Thyroid gland (tissue), 4 donors: ENCODE results near the gene COL13A1. TPM values are rescaled to one million over a fixed set of nuclear protein-coding genes. Genes with fewer than 3 reads are reported as not detected.

ENCODE experiments used
- DNase-seq, 2 donors: peaks; one replicate each; pipeline ENCODE4 v3.0.0-alpha.2; 2019
- H3K27ac ChIP-seq, 3 donors: fragments of 200-600 bp; sonication (generic); 1 replicate in 2 of 3; 2 replicates in 1 of 3; pipeline ENCODE4 v1.5.1; 2016 to 2019; ENCODE audit warnings: mild to moderate bottlenecking in 1 of 3, moderate library complexity in 1 of 3
- H3K27me3 ChIP-seq: fragments of 200-600 bp; sonication (generic); one replicate; pipeline ENCODE4 v1.5.1; 2019
- H3K36me3 ChIP-seq, 2 donors: fragments of 200-600 bp; sonication (generic); one replicate each; pipeline ENCODE4 v1.5.1; 2016 to 2019
- H3K4me1 ChIP-seq, 2 donors: fragments of 200-600 bp; sonication (generic); one replicate each; pipeline ENCODE4 v1.5.1; 2017 to 2019
- H3K4me3 ChIP-seq, 3 donors: fragments of 200-600 bp; sonication (generic); replicated peaks in 1 of 3; 1 replicate in 2 of 3; 2 replicates in 1 of 3; pipeline ENCODE4 v1.5.1; 2016; ENCODE audit warnings: mild to moderate bottlenecking in 1 of 3
- H3K9me3 ChIP-seq: fragments of 200-600 bp; sonication (generic); one replicate; pipeline ENCODE4 v1.5.1; 2017
- POLR2A ChIP-seq, 2 donors: fragments of 450-650 bp; IDR thresholded peaks; one replicate each; pipeline ENCODE4 v1.6.1; 2017; ENCODE audit warnings: antibody characterized with exemption in 2 of 2, mild to moderate bottlenecking in 2 of 2, moderate library complexity in 1 of 2
- WGBS, 2 donors: methylation state at CpG; one replicate each; pipeline ENCODE4 v1.1.5; 2017; 5-methylcytosine and 5-hydroxymethylcytosine counted together
- intact Hi-C: fragments of 100-400 bp; cut with DNase I; formaldehyde crosslinking; loops from one replicate; pipeline ENCODE4 v1.15.1; 2023
- total RNA-seq, 4 donors: library from RNA; depleted of rRNA; stranded (reverse); fragments of >200 nt; gene quantifications; one replicate each; pipeline ENCODE4 v1.2.3, GENCODE V29; 2016
- TF ChIP-seq, protein P1 (sequence below), 6 experiments: fragments of 200-600 bp in 3 of 6; fragments of 450-650 bp in 3 of 6; sonication (generic) in 3 of 6; IDR thresholded peaks; one replicate each; pipeline ENCODE4 v1.5.1; 2016 to 2019; ENCODE audit warnings: antibody characterized with exemption in 6 of 6, mild to moderate bottlenecking in 2 of 6, inconsistent platforms in 1 of 6, moderate library complexity in 1 of 6

The COL13A1 gene
- total RNA-seq, 4 donors from 2014 or later = 0.22 to 2.4 (median 0.41) TPM

DNA sequence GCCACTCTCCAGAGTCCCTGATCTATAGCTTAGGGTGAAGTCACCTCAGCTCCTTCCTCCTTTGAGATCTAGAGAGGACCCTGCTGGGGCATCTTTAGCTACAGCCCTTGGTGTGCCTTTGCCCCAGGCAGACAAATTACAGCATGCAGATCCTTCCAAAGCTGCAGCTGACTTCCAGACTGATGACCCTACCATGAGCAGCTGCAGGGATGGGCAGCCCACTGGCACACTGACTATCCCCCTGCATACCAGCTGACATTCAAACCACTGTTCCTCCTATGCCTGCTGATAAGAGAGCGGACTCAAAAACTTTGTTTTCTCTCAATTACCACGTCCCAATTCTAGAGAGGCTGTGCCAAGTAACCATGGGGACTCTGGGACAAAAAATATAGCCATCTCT is 70.6 kb downstream of the COL13A1 start:
- Histone ChIP-seq H3K4me3 (no peak overlapping the region), H3K27me3 (no peaks in the 10 kb centered on the region), H3K4me1 (peaks cover 0 to 3% of the 10 kb centered on the region in 2 donors), H3K9me3 (no peaks in the 10 kb centered on the region), H3K36me3 (no peaks in the 10 kb centered on the region), H3K27ac (no peak overlapping the region)
- no peak for DNase-seq
- intact Hi-C loops = no loop called here
- TF ChIP-seq, protein P1, sequence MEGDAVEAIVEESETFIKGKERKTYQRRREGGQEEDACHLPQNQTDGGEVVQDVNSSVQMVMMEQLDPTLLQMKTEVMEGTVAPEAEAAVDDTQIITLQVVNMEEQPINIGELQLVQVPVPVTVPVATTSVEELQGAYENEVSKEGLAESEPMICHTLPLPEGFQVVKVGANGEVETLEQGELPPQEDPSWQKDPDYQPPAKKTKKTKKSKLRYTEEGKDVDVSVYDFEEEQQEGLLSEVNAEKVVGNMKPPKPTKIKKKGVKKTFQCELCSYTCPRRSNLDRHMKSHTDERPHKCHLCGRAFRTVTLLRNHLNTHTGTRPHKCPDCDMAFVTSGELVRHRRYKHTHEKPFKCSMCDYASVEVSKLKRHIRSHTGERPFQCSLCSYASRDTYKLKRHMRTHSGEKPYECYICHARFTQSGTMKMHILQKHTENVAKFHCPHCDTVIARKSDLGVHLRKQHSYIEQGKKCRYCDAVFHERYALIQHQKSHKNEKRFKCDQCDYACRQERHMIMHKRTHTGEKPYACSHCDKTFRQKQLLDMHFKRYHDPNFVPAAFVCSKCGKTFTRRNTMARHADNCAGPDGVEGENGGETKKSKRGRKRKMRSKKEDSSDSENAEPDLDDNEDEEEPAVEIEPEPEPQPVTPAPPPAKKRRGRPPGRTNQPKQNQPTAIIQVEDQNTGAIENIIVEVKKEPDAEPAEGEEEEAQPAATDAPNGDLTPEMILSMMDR (IDR thresholded peaks at IDR 0.05) = no peak
- TF ChIP-seq POLR2A (IDR thresholded peaks at IDR 0.05) = no peak
- WGBS, 2 donors = 54 to 84% methylated on average over 2 of the region's 2 CpGs

DNA sequence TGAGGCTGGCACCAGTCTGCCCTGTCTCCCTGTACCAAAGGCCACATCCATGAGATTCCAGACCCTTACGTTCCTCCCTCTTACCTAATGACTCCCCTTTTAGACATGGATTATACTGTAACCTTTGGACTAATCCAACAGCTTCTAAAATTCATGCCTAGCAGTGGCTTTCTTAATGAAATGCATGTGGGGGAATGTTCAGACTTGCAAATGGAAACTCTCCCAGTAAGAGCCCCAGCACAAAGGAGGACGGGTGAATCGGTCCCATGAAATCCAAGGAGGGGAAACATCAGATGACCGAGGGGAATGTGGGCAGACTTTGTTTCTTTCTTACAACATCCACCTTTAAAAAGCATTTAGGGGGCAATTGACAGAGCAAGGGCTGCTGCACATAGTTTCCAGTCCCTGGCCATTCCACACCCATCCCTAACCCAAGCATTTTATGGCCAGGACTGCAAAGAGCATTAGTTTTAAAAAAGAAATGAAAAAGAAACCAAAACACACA is 71.5 kb downstream of the COL13A1 start:
- H3K9me3 ChIP-seq = no peaks in the 10 kb centered on the region
- intact Hi-C loops = no loop called here
- no peaks in the 10 kb centered on the region for H3K27me3 ChIP-seq
- WGBS, 2 donors = 74 to 92% methylated on average over 4 of the region's 4 CpGs
- H3K4me3 ChIP-seq = no peak overlapping the region
- TF ChIP-seq, protein P1 (IDR thresholded peaks at IDR 0.05) = no peak
- no peak for TF ChIP-seq POLR2A (IDR thresholded peaks at IDR 0.05)
- H3K4me1 ChIP-seq = no peaks in the 10 kb centered on the region
- H3K36me3 ChIP-seq = no peaks in the 10 kb centered on the region
- no peak overlapping the region for H3K27ac ChIP-seq
- DNase-seq = no peak

DNA sequence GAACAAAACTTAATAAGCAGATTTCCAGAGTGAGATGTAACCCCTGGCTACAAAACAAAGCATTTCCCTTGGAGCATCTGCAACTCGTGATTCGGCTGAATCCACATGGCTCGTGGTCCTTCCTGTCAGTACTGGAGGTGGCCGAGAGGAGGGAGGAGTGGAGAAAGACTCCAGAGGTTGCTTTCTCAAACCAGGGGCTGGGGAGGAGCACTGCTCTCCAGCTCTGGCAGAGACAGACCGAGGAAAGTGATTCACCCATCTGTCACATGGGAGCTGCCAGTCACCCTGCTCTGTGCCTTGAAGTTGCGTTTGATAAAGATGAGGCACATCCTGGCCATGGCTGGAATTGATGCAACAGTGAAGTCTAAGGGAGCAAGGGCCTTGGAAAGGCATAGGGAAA is 72.7 kb downstream of the COL13A1 start:
- no peaks in the 10 kb centered on the region for H3K36me3 ChIP-seq
- no peak overlapping the region for H3K27ac ChIP-seq
- no peaks in the 10 kb centered on the region for H3K27me3 ChIP-seq
- WGBS, 2 donors = 73 to 80% methylated on average over 6 of the region's 6 CpGs
- intact Hi-C loops = no loop called here
- no peaks in the 10 kb centered on the region for H3K4me1 ChIP-seq
- no peak for TF ChIP-seq POLR2A (IDR thresholded peaks at IDR 0.05)
- TF ChIP-seq, protein P1 (IDR thresholded peaks at IDR 0.05) = no peak
- H3K4me3 ChIP-seq = no peak overlapping the region
- DNase-seq = no peak
- no peaks in the 10 kb centered on the region for H3K9me3 ChIP-seq

DNA sequence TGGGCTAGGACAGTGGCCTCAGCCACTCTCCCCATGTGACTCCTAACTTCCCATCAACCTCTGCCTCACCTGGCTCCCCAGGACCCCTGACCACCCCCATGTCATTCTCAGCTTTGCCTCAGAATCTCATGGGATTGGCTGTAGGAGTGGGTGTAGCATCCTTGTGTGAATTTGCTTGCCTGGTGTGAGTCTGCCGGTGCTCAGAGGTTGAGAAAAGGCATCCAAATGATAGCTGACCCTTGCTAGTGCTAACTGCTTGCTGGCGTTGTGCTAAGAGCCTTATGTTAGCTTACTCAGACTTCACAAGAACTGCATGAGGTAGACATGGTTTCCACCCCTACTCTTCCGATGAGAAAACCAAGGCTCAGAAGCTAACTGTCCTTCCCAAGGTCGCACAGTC is 74.2 kb downstream of the COL13A1 start:
- Histone ChIP-seq H3K9me3 (no peaks in the 10 kb centered on the region), H3K27ac (no peak overlapping the region), H3K36me3 (no peaks in the 10 kb centered on the region), H3K4me3 (no peak overlapping the region), H3K4me1 (peaks cover 0 to 8% of the 10 kb centered on the region in 2 donors), H3K27me3 (no peaks in the 10 kb centered on the region)
- no peak for DNase-seq
- intact Hi-C loops = no loop called here
- 88 to 93% methylated on average over 3 to 4 of the region's 4 CpGs for WGBS, 2 donors
- TF ChIP-seq POLR2A (IDR thresholded peaks at IDR 0.05) = no peak
- TF ChIP-seq, protein P1 (IDR thresholded peaks at IDR 0.05) = no peak

DNA sequence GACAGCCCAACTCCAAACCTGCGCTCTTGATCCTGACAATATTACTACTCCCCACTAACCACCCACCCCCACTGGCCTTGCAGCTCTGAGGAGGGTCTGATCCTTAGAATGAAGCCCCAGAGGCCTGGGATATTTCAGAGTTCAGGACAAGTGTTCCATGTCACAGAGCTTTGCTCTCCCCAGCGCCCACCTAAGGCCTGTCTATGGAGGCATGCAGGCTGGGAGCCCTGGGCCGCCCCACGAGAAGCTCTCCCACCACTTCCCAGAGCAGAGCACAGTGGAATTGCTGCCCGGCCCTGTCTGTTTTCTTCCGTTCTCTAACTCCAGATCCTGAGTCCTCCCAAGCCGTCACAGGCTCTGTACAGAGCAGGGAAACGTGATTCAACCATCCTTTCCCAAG is 74.6 kb downstream of the COL13A1 start:
- TF ChIP-seq POLR2A (IDR thresholded peaks at IDR 0.05) = no peak
- TF ChIP-seq, protein P1 (IDR thresholded peaks at IDR 0.05) = no peak
- no peak for DNase-seq
- Histone ChIP-seq H3K4me3 (no peak overlapping the region), H3K9me3 (no peaks in the 10 kb centered on the region), H3K4me1 (peaks cover 0 to 8% of the 10 kb centered on the region in 2 donors), H3K27me3 (no peaks in the 10 kb centered on the region), H3K27ac (no peak overlapping the region), H3K36me3 (no peaks in the 10 kb centered on the region)
- intact Hi-C loops = no loop called here
- 93 to 96% methylated on average over 8 of the region's 8 CpGs for WGBS, 2 donors
